H9 (cell line): ENCODE measurements around the gene BAG2. TPM values are rescaled to one million over a fixed set of nuclear protein-coding genes. Genes with fewer than 3 reads are reported as not detected.

Experiments
- DNase-seq: peaks from one replicate; pipeline ENCODE4 v3.0.0-alpha.2; 2017
- H2AFZ ChIP-seq: one replicate; pipeline ENCODE4 v1.6.1; 2013; ENCODE audit warnings: mild to moderate bottlenecking, low read length, control low read depth, moderate library complexity
- H2AK5ac ChIP-seq: 2 replicates; pipeline ENCODE4 v1.6.1; 2013; ENCODE audit warnings: low read length, control low read depth, mixed read lengths; ENCODE audit not compliant: insufficient read length
- H2BK120ac ChIP-seq: one replicate; pipeline ENCODE4 v1.6.1; 2013; ENCODE audit warnings: low read depth, mild to moderate bottlenecking, low read length, control low read depth, inconsistent platforms; ENCODE audit not compliant: poor library complexity, severe bottlenecking
- H2BK12ac ChIP-seq: 2 replicates; pipeline ENCODE4 v1.6.1; 2013; ENCODE audit warnings: low read length, control low read depth, mixed read lengths, low read depth; ENCODE audit not compliant: insufficient read length
- H2BK15ac ChIP-seq: 2 replicates; pipeline ENCODE4 v1.6.1; 2013; ENCODE audit warnings: low read depth, low read length, control low read depth
- H2BK20ac ChIP-seq: one replicate; pipeline ENCODE4 v1.6.1; 2013; ENCODE audit warnings: low read depth, mild to moderate bottlenecking, low read length, control low read depth, inconsistent platforms; ENCODE audit not compliant: poor library complexity, severe bottlenecking
- H2BK5ac ChIP-seq: 2 replicates; pipeline ENCODE4 v1.6.1; 2013; ENCODE audit warnings: low read length, control low read depth, mixed read lengths; ENCODE audit not compliant: insufficient read length
- H3K14ac ChIP-seq: 2 replicates; pipeline ENCODE4 v1.6.1; 2013; ENCODE audit warnings: low read length, control low read depth; ENCODE audit not compliant: insufficient read depth
- H3K18ac ChIP-seq: 2 replicates; pipeline ENCODE4 v1.6.1; 2013; ENCODE audit warnings: low read depth, mild to moderate bottlenecking, mixed read lengths, low read length, control low read depth; ENCODE audit not compliant: insufficient read length
- H3K23ac ChIP-seq: 2 replicates; pipeline ENCODE4 v1.6.1; 2013; ENCODE audit warnings: low read length, control low read depth, mixed read lengths, low read depth; ENCODE audit not compliant: insufficient read length
- H3K23me2 ChIP-seq: 2 replicates; pipeline ENCODE4 v1.6.1; 2013; ENCODE audit warnings: low read depth, mild to moderate bottlenecking, mixed read lengths, low read length, control low read depth; ENCODE audit not compliant: insufficient read length, poor library complexity, severe bottlenecking
- H3K27ac ChIP-seq: 2 replicates; pipeline ENCODE4 v1.5.1; 2013; ENCODE audit warnings: low read length, control low read depth, mixed read lengths, low read depth; ENCODE audit not compliant: insufficient read length
- H3K27me3 ChIP-seq: 2 replicates; pipeline ENCODE4 v1.6.1; 2013; ENCODE audit warnings: low read length, control low read depth, inconsistent platforms; ENCODE audit not compliant: insufficient read depth
- H3K4ac ChIP-seq: 2 replicates; pipeline ENCODE4 v1.6.1; 2013; ENCODE audit warnings: low read depth, mild to moderate bottlenecking, control low read depth, inconsistent platforms, low read length, moderate library complexity
- H3K4me1 ChIP-seq: 2 replicates; pipeline ENCODE4 v1.6.1; 2013; ENCODE audit warnings: low read length, control low read depth, inconsistent platforms; ENCODE audit not compliant: insufficient read depth
- H3K4me2 ChIP-seq: 2 replicates; pipeline ENCODE4 v1.6.1; 2013; ENCODE audit warnings: low read length, control low read depth, mixed read lengths; ENCODE audit not compliant: insufficient read length, insufficient read depth
- H3K56ac ChIP-seq: 2 replicates; pipeline ENCODE4 v1.6.1; 2013; ENCODE audit warnings: low read depth, mild to moderate bottlenecking, mixed read lengths, low read length, control low read depth; ENCODE audit not compliant: insufficient read length
- H3K79me1 ChIP-seq: 2 replicates; pipeline ENCODE4 v1.6.1; 2013; ENCODE audit warnings: low read depth, mild to moderate bottlenecking, moderate library complexity, low read length, control low read depth, inconsistent platforms; ENCODE audit not compliant: insufficient read depth, poor library complexity, severe bottlenecking
- H3K79me2 ChIP-seq: 2 replicates; pipeline ENCODE4 v1.6.1; 2013; ENCODE audit warnings: low read length, control low read depth, inconsistent platforms; ENCODE audit not compliant: insufficient read depth
- H3K9ac ChIP-seq: 2 replicates; pipeline ENCODE4 v1.6.1; 2013; ENCODE audit warnings: low read length, control low read depth, mixed read lengths; ENCODE audit not compliant: insufficient read length; ENCODE audit errors: extremely low read depth
- H3K9me3 ChIP-seq: one replicate; pipeline ENCODE4 v1.6.1; 2013; ENCODE audit warnings: low read depth, low read length, inconsistent platforms; ENCODE audit not compliant: control insufficient read depth
- H3T11ph ChIP-seq: one replicate; pipeline ENCODE4 v1.6.1; 2013; ENCODE audit warnings: mild to moderate bottlenecking, low read length, control low read depth, inconsistent platforms
- H4K20me1 ChIP-seq: one replicate; pipeline ENCODE4 v1.6.1; 2013; ENCODE audit not compliant: control insufficient read depth, insufficient read length, insufficient read depth
- H4K5ac ChIP-seq: 2 replicates; pipeline ENCODE4 v1.6.1; 2013; ENCODE audit warnings: low read depth, mild to moderate bottlenecking, mixed read lengths, low read length, control low read depth; ENCODE audit not compliant: insufficient read length
- H4K8ac ChIP-seq: replicated peaks from 2 replicates; pipeline ENCODE4 v1.6.1; 2013; ENCODE audit warnings: low read length, control low read depth, mixed read lengths, low read depth; ENCODE audit not compliant: insufficient read length
- H4K91ac ChIP-seq: 2 replicates; pipeline ENCODE4 v1.6.1; 2013; ENCODE audit warnings: low read depth, mild to moderate bottlenecking, moderate library complexity, mixed read lengths, low read length, control low read depth; ENCODE audit not compliant: insufficient read length
- H3K27ac Mint-ChIP-seq, 3 experiments: 2 replicates in 2 of 3; 3 replicates in 1 of 3; pipeline ENCODE4 v1.8.0; 2020 to 2021; ENCODE audit warnings: mixed read lengths in 3 of 3, mild to moderate bottlenecking in 1 of 3, moderate library complexity in 1 of 3
- H3K27me3 Mint-ChIP-seq: 2 replicates; pipeline ENCODE4 v1.8.0; 2021; ENCODE audit warnings: low read depth, mild to moderate bottlenecking, moderate library complexity, mixed read lengths
- H3K36me3 Mint-ChIP-seq, 3 experiments: 2 replicates in 2 of 3; 3 replicates in 1 of 3; pipeline ENCODE4 v1.8.0; 2020 to 2021; ENCODE audit warnings: low read depth in 3 of 3, mixed read lengths in 3 of 3; ENCODE audit not compliant: insufficient read depth in 1 of 3
- H3K4me1 Mint-ChIP-seq, 2 experiments: 2 replicates each; pipeline ENCODE4 v1.8.0; 2020; ENCODE audit warnings: mixed read lengths in 2 of 2
- H3K4me3 Mint-ChIP-seq, 2 experiments: 2 replicates in 1 of 2; 3 replicates in 1 of 2; pipeline ENCODE4 v1.8.0; 2020 to 2021; ENCODE audit warnings: mild to moderate bottlenecking in 2 of 2, mixed read lengths in 2 of 2, moderate library complexity in 1 of 2
- H3K9me3 Mint-ChIP-seq, 2 experiments: 2 replicates in 1 of 2; 3 replicates in 1 of 2; pipeline ENCODE4 v1.8.0; 2020; ENCODE audit warnings: mild to moderate bottlenecking in 2 of 2, mixed read lengths in 2 of 2, moderate library complexity in 1 of 2
- whole genome bisulfite sequencing: extraction: QIAGEN DNeasy Blood & Tissue Kit; methylation state at CpG from one replicate; pipeline ENCODE4 v1.1.7; 2013; ENCODE audit warnings: missing lambda C conversion rate, low lambda C conversion rate, mixed read lengths; ENCODE audit not compliant: insufficient read length; ENCODE audit errors: extremely low coverage; 5-methylcytosine and 5-hydroxymethylcytosine counted together
- total RNA-seq: library from RNA; stranded (reverse); gene quantifications from 2 replicates; pipeline ENCODE4 v1.2.1, GENCODE V29; 2021
- TF ChIP-seq, protein P1 (sequence below): fragments of 200-600 bp; sonication (generic); conservative IDR thresholded peaks from 3 replicates; pipeline ENCODE4 v1.8.0; 2021; ENCODE audit warnings: antibody characterized with exemption, mild to moderate bottlenecking

BAG2 gene
- total RNA-seq, 1 experiment from 2014 or later = 8.4 TPM

DNA sequence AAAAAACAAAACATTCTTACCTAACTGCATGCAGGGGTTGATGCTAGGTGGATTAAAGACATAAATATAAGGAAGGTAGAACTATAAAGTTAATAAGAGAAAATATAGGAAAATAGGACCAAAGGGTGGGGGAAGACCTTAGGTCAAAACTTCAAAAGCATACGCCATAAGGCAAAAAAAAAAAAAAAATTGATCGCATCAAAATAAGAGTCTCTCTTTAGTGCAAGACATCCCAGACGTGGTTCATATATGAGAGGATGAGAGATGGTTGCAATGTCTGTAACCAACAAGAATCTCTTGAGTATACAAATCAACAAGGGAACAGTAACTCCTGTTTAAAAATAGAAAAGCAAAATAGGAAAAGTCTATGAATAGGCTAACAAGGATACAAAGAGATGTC is 8.5 kb downstream of the BAG2 start:
- Mint-ChIP-seq H3K4me3 (no peak overlapping the region), H3K36me3 (peaks cover 9 to 31% (median 15%) of the 10 kb centered on the region in 3 experiments; a peak in 6 of 7 replicates), H3K27me3 (no peaks in the 10 kb centered on the region), H3K27ac (no peak overlapping the region), H3K4me1 (peaks cover 8 to 9% of the 10 kb centered on the region in 2 experiments), H3K9me3 (no peaks in the 10 kb centered on the region)
- H3K18ac ChIP-seq = no peak overlapping the region
- WGBS = no CpG with 5 or more reads among the region's 3 CpGs
- H3K27ac ChIP-seq = no peak overlapping the region
- H3K27me3 ChIP-seq = no peaks in the 10 kb centered on the region
- no peak overlapping the region for H4K8ac ChIP-seq
- no peak overlapping the region for H3K56ac ChIP-seq
- no peaks in the 10 kb centered on the region for H3K79me1 ChIP-seq
- H3K4ac ChIP-seq = no peak overlapping the region
- H3K14ac ChIP-seq = no peak overlapping the region
- H4K5ac ChIP-seq = no peak overlapping the region
- H3K23ac ChIP-seq = no peak overlapping the region
- H2AFZ ChIP-seq = no peak overlapping the region
- no peak overlapping the region for H3K9ac ChIP-seq
- H3K4me1 ChIP-seq = no peaks in the 10 kb centered on the region
- H4K91ac ChIP-seq = no peak overlapping the region
- no peak overlapping the region for H2AK5ac ChIP-seq
- H3K23me2 ChIP-seq = no peaks in the 10 kb centered on the region
- H2BK15ac ChIP-seq = no peak overlapping the region
- no peaks in the 10 kb centered on the region for H3K9me3 ChIP-seq
- H3K4me2 ChIP-seq = no peak overlapping the region
- H2BK12ac ChIP-seq = no peak overlapping the region
- DNase-seq = no peak
- no peak overlapping the region for H2BK20ac ChIP-seq
- no peak overlapping the region for H3T11ph ChIP-seq
- no peak overlapping the region for H2BK5ac ChIP-seq
- TF ChIP-seq, protein P1, sequence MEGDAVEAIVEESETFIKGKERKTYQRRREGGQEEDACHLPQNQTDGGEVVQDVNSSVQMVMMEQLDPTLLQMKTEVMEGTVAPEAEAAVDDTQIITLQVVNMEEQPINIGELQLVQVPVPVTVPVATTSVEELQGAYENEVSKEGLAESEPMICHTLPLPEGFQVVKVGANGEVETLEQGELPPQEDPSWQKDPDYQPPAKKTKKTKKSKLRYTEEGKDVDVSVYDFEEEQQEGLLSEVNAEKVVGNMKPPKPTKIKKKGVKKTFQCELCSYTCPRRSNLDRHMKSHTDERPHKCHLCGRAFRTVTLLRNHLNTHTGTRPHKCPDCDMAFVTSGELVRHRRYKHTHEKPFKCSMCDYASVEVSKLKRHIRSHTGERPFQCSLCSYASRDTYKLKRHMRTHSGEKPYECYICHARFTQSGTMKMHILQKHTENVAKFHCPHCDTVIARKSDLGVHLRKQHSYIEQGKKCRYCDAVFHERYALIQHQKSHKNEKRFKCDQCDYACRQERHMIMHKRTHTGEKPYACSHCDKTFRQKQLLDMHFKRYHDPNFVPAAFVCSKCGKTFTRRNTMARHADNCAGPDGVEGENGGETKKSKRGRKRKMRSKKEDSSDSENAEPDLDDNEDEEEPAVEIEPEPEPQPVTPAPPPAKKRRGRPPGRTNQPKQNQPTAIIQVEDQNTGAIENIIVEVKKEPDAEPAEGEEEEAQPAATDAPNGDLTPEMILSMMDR = no peak
- H3K79me2 ChIP-seq = peaks cover 11% of the 10 kb centered on the region; the same call in 1 of the 2 replicates
- H2BK120ac ChIP-seq = no peak overlapping the region
- H4K20me1 ChIP-seq = no peaks in the 10 kb centered on the region
